Measurements from ENCODE around the gene CNGA4. TPM values are rescaled to one million over a fixed set of nuclear protein-coding genes. Genes with fewer than 3 reads are reported as not detected.
"Not testable (repeated sequence)": the region's sequence is repeated elsewhere in the genome, so short reads cannot be mapped to it uniquely, and the experiment has no call there.

Gene CNGA4
- total RNA-seq, 1 donor from 2014 or later = not detected

GRCh38 chr11:6240781-6241180, 1.9 kb downstream of the CNGA4 start:
- no peak for DNase-seq
- Histone ChIP-seq H3K27me3 (ENCODE audit: low read depth) (no peaks in the 10 kb centered on the region), H3K36me3 (no peaks in the 10 kb centered on the region), H3K4me1 (no peaks in the 10 kb centered on the region), H3K27ac (replicated peaks) (no peak overlapping the region), H3K4me3 (no peak overlapping the region), H3K9me3 (replicated peaks) (no peaks in the 10 kb centered on the region)
- TF ChIP-seq CTCF (IDR thresholded peaks at IDR 0.05; ENCODE audit: borderline replicate concordance) = no peak
- intact Hi-C loops (cut with micrococcal nuclease) = no loop called here

- no peak overlapping the region for H3K27ac ChIP-seq (replicated peaks)
- H3K9me3 ChIP-seq (replicated peaks) = no peaks in the 10 kb centered on the region
- no peak for DNase-seq
- no peaks in the 10 kb centered on the region for H3K27me3 ChIP-seq (ENCODE audit: low read depth)
- no peak for TF ChIP-seq CTCF (IDR thresholded peaks at IDR 0.05; ENCODE audit: borderline replicate concordance)
- intact Hi-C loops (cut with micrococcal nuclease) = no loop called here
- no peaks in the 10 kb centered on the region for H3K36me3 ChIP-seq
- no peaks in the 10 kb centered on the region for H3K4me1 ChIP-seq
- no peak overlapping the region for H3K4me3 ChIP-seq
These were observed 2.4 kb downstream of the CNGA4 start for GRCh38 chr11:6241316-6241715.

- no peaks in the 10 kb centered on the region for H3K36me3 ChIP-seq
- H3K4me3 ChIP-seq = no peak overlapping the region
- H3K9me3 ChIP-seq (replicated peaks) = no peaks in the 10 kb centered on the region
- intact Hi-C loops (cut with micrococcal nuclease) = no loop called here
- H3K4me1 ChIP-seq = peaks cover 8% of the 10 kb centered on the region
- no peaks in the 10 kb centered on the region for H3K27me3 ChIP-seq (ENCODE audit: low read depth)
- no peak overlapping the region for H3K27ac ChIP-seq (replicated peaks)
- no peak for DNase-seq
- no peak for TF ChIP-seq CTCF (IDR thresholded peaks at IDR 0.05; ENCODE audit: borderline replicate concordance)
These were observed 6.6 kb downstream of the CNGA4 start for GRCh38 chr11:6245536-6245935.

- TF ChIP-seq CTCF (IDR thresholded peaks at IDR 0.05; ENCODE audit: borderline replicate concordance) = no peak
- Histone ChIP-seq H3K27me3 (ENCODE audit: low read depth) (no peaks in the 10 kb centered on the region), H3K4me3 (no peak overlapping the region), H3K27ac (replicated peaks) (no peak overlapping the region), H3K4me1 (peaks cover 15% of the 10 kb centered on the region), H3K9me3 (replicated peaks) (no peaks in the 10 kb centered on the region), H3K36me3 (no peaks in the 10 kb centered on the region)
- no peak for DNase-seq
- intact Hi-C loops (cut with micrococcal nuclease) = no loop called here
These were observed 9.4 kb downstream of the CNGA4 start for GRCh38 chr11:6248248-6248647.

GRCh38 chr11:6248897-6249296, 10.0 kb downstream of the CNGA4 start:
- DNase-seq; H3K27ac ChIP-seq (replicated peaks); intact Hi-C loops (cut with micrococcal nuclease); H3K36me3 ChIP-seq; H3K4me3 ChIP-seq; H3K9me3 ChIP-seq (replicated peaks); H3K27me3 ChIP-seq (ENCODE audit: low read depth): not testable (repeated sequence)
- peaks cover 15% of the 10 kb centered on the region for H3K4me1 ChIP-seq

- no peak for TF ChIP-seq CTCF (IDR thresholded peaks at IDR 0.05; ENCODE audit: borderline replicate concordance)
- intact Hi-C loops (cut with micrococcal nuclease) = loop anchor here (10.0 kb wide), 2 partner anchors 55 to 105 kb away; no protein-coding TSS in a partner anchor
- DNase-seq = peak; percentile 69
- Histone ChIP-seq H3K27me3 (ENCODE audit: low read depth) (no peaks in the 10 kb centered on the region), H3K36me3 (no peaks in the 10 kb centered on the region), H3K4me1 (peaks cover 15% of the 10 kb centered on the region), H3K4me3 (no peak overlapping the region), H3K27ac (replicated peaks) (peak overlapping the region; percentile 21), H3K9me3 (replicated peaks) (no peaks in the 10 kb centered on the region)
These were observed 11.1 kb downstream of the CNGA4 start for GRCh38 chr11:6249770-6250555.
